Measurements from ENCODE around the gene LHX2.
A peak's percentile ranks its signal among the peaks of the same experiment; 100 is the strongest.

The LHX2 gene

GRCh38 chr9:124033348-124033747, 21.8 kb downstream of the LHX2 start:
- DNase-seq (ENCODE audit: low read depth), result no peak

- DNase-seq (ENCODE audit: low read depth), result no peak
These were observed 22.4 kb downstream of the LHX2 start for GRCh38 chr9:124033967-124034366.

GRCh38 chr9:124035001-124035650, 23.6 kb downstream of the LHX2 start:
- DNase-seq (ENCODE audit: low read depth), result no peak

- no peak for DNase-seq (ENCODE audit: low read depth)
These were observed 25.0 kb downstream of the LHX2 start for GRCh38 chr9:124036578-124036977.

GRCh38 chr9:124037790-124038189, 26.2 kb downstream of the LHX2 start:
- DNase-seq (ENCODE audit: low read depth), result no peak

GRCh38 chr9:124038239-124038638, 26.7 kb downstream of the LHX2 start:
- no peak for DNase-seq (ENCODE audit: low read depth)

- no peak for DNase-seq (ENCODE audit: low read depth)
These were observed 27.4 kb downstream of the LHX2 start for GRCh38 chr9:124038790-124039633.

- DNase-seq (ENCODE audit: low read depth), result no peak
These were observed 28.8 kb downstream of the LHX2 start for GRCh38 chr9:124040186-124040931.

GRCh38 chr9:124040935-124041816, 29.6 kb downstream of the LHX2 start:
- no peak for DNase-seq (ENCODE audit: low read depth)

- no peak for DNase-seq (ENCODE audit: low read depth)
These were observed 30.2 kb downstream of the LHX2 start for GRCh38 chr9:124041817-124042116.

GRCh38 chr9:124042201-124042721, 30.7 kb downstream of the LHX2 start:
- DNase-seq (ENCODE audit: low read depth), result no peak

GRCh38 chr9:124044448-124044847, 32.9 kb downstream of the LHX2 start:
- DNase-seq (ENCODE audit: low read depth), result no peak

GRCh38 chr9:124045076-124045829, 33.7 kb downstream of the LHX2 start:
- no peak for DNase-seq (ENCODE audit: low read depth)

GRCh38 chr9:124045830-124046177, 34.2 kb downstream of the LHX2 start:
- no peak for DNase-seq (ENCODE audit: low read depth)

- DNase-seq (ENCODE audit: low read depth), result no peak
These were observed 34.6 kb downstream of the LHX2 start for GRCh38 chr9:124046189-124046588.

GRCh38 chr9:124047251-124047672, 35.7 kb downstream of the LHX2 start:
- DNase-seq (ENCODE audit: low read depth), result no peak

GRCh38 chr9:124050955-124051354, 39.4 kb downstream of the LHX2 start:
- DNase-seq (ENCODE audit: low read depth), result no peak

- no peak for DNase-seq (ENCODE audit: low read depth)
These were observed 40.8 kb downstream of the LHX2 start for GRCh38 chr9:124052401-124052800.

- DNase-seq (ENCODE audit: low read depth), result peak; percentile 29
These were observed 43.1 kb downstream of the LHX2 start for GRCh38 chr9:124054582-124055227.

GRCh38 chr9:124060844-124061605, 49.5 kb downstream of the LHX2 start:
- DNase-seq (ENCODE audit: low read depth), result no peak

Data from GM04504 (cell line).